ENCODE data around the gene C7orf25.
"Not testable (repeated sequence)": the region's sequence is repeated elsewhere in the genome, so short reads cannot be mapped to it uniquely, and the experiment has no call there.

C7orf25 gene

GRCh38 chr7:42929449-42929848, 17.6 kb upstream of the C7orf25 start:
- DNase-seq (ENCODE audit: low read depth), result no peak

- DNase-seq (ENCODE audit: low read depth), result no peak
Measured at GRCh38 chr7:42928754-42929153, 16.9 kb upstream of the C7orf25 start.

GRCh38 chr7:42926204-42926603, 14.3 kb upstream of the C7orf25 start:
- DNase-seq (ENCODE audit: low read depth), result no peak

GRCh38 chr7:42925630-42926029, 13.8 kb upstream of the C7orf25 start:
- DNase-seq (ENCODE audit: low read depth), result no peak

GRCh38 chr7:42924223-42924838, 12.5 kb upstream of the C7orf25 start:
- DNase-seq (ENCODE audit: low read depth), result no peak

- no peak for DNase-seq (ENCODE audit: low read depth)
Measured at GRCh38 chr7:42922017-42922753, 10.3 kb upstream of the C7orf25 start.

- DNase-seq (ENCODE audit: low read depth), result no peak
Measured at GRCh38 chr7:42915356-42915755, 3.5 kb upstream of the C7orf25 start.

- DNase-seq (ENCODE audit: low read depth), result no peak
Measured at GRCh38 chr7:42914421-42915045, 2.7 kb upstream of the C7orf25 start.

GRCh38 chr7:42914009-42914408, 2.1 kb upstream of the C7orf25 start:
- DNase-seq (ENCODE audit: low read depth), result no peak

GRCh38 chr7:42913591-42913990, 1.7 kb upstream of the C7orf25 start:
- no peak for DNase-seq (ENCODE audit: low read depth)

- no peak for DNase-seq (ENCODE audit: low read depth)
Measured at GRCh38 chr7:42910306-42910705, 1.6 kb downstream of the C7orf25 start.

GRCh38 chr7:42907316-42907715, 4.6 kb downstream of the C7orf25 start:
- no peak for DNase-seq (ENCODE audit: low read depth)

GRCh38 chr7:42906181-42906580, 5.7 kb downstream of the C7orf25 start:
- DNase-seq (ENCODE audit: low read depth), result no peak

GRCh38 chr7:42902331-42902730, 9.5 kb downstream of the C7orf25 start:
- no peak for DNase-seq (ENCODE audit: low read depth)

- no peak for DNase-seq (ENCODE audit: low read depth)
Measured at GRCh38 chr7:42900842-42901241, 11.0 kb downstream of the C7orf25 start.

GRCh38 chr7:42893346-42894240, 18.3 kb downstream of the C7orf25 start:
- no peak for DNase-seq (ENCODE audit: low read depth)

GRCh38 chr7:42886893-42887505, 24.9 kb downstream of the C7orf25 start:
- DNase-seq (ENCODE audit: low read depth), result no peak

- DNase-seq (ENCODE audit: low read depth), result no peak
Measured at GRCh38 chr7:42886129-42886528, 25.7 kb downstream of the C7orf25 start.

- not testable (repeated sequence) for DNase-seq (ENCODE audit: low read depth)
Measured at GRCh38 chr7:42885183-42885582, 26.7 kb downstream of the C7orf25 start.

GRCh38 chr7:42883950-42884349, 27.9 kb downstream of the C7orf25 start:
- no peak for DNase-seq (ENCODE audit: low read depth)

- no peak for DNase-seq (ENCODE audit: low read depth)
Measured at GRCh38 chr7:42880392-42880791, 31.5 kb downstream of the C7orf25 start.

- no peak for DNase-seq (ENCODE audit: low read depth)
Measured at GRCh38 chr7:42878303-42878702, 33.6 kb downstream of the C7orf25 start.
